IMR-90 (cell line): ENCODE measurements around the gene CEL. TPM values are rescaled to one million over a fixed set of nuclear protein-coding genes. Genes with fewer than 3 reads are reported as not detected.

ENCODE experiments used
- ATAC-seq: fragments of 200-7000 bp; cut with Tn5 transposase; 2 replicates; pipeline ENCODE4 v1.9.1; 2020; ENCODE audit warnings: low read depth, mild to moderate bottlenecking, moderate library complexity
- BruUV-seq: library from RNA; stranded (reverse); fragments of 400-500 nt; replicated peaks from 2 replicates; lab custom pipeline; 2021; lab: Mats Ljungman, UMichigan
- CTCF ChIA-PET: fragments of 300-600 bp; formaldehyde crosslinking; extraction: SDS; loops from one replicate; lab custom pipeline; 2021; ENCODE audit warnings: antibody characterized with exemption; lab: Yijun Ruan, JAX
- POLR2A ChIA-PET: fragments of 300-600 bp; sonication (Branson Sonifier 250); formaldehyde crosslinking; loops from one replicate; lab custom pipeline; 2022; ENCODE audit warnings: antibody characterized with exemption; ENCODE audit not compliant: unreplicated experiment; lab: Charles Lee
- DNase-seq: peaks from one replicate; pipeline ENCODE4 v3.0.0; 2013
- H2AFZ ChIP-seq: replicated peaks from 2 replicates; pipeline ENCODE3; 2013; ENCODE audit warnings: low read length, mild to moderate bottlenecking; ENCODE audit not compliant: poor library complexity
- H2AK5ac ChIP-seq: 2 replicates; pipeline ENCODE4 v1.6.1; 2013; ENCODE audit warnings: low read depth, low read length, inconsistent platforms
- H2AK9ac ChIP-seq: replicated peaks from 2 replicates; pipeline ENCODE3; 2013; ENCODE audit warnings: mild to moderate bottlenecking, low read depth, low read length, moderate library complexity; ENCODE audit not compliant: poor library complexity
- H2BK120ac ChIP-seq: 2 replicates; pipeline ENCODE4 v1.6.1; 2013; ENCODE audit warnings: low read depth, low read length, inconsistent platforms
- H2BK15ac ChIP-seq: 3 replicates; pipeline ENCODE4 v1.6.1; 2013; ENCODE audit warnings: low read depth, low read length, inconsistent platforms
- H2BK20ac ChIP-seq: 2 replicates; pipeline ENCODE4 v1.6.1; 2013; ENCODE audit warnings: low read depth, mild to moderate bottlenecking, inconsistent platforms, low read length, moderate library complexity
- H2BK5ac ChIP-seq: 2 replicates; pipeline ENCODE4 v1.6.1; 2013; ENCODE audit warnings: mild to moderate bottlenecking, low read depth, low read length, inconsistent platforms; ENCODE audit not compliant: poor library complexity, severe bottlenecking
- H3K14ac ChIP-seq: replicated peaks from 2 replicates; pipeline ENCODE4 v1.6.1; 2013; ENCODE audit warnings: low read depth, low read length, inconsistent platforms
- H3K18ac ChIP-seq: 2 replicates; pipeline ENCODE4 v1.6.1; 2013; ENCODE audit warnings: low read depth, low read length, control low read depth
- H3K23ac ChIP-seq: 2 replicates; pipeline ENCODE4 v1.6.1; 2013; ENCODE audit warnings: low read depth, low read length, inconsistent platforms
- H3K27ac ChIP-seq: 2 replicates; pipeline ENCODE4 v1.5.1; 2013; ENCODE audit warnings: mild to moderate bottlenecking, control low read depth, low read length; ENCODE audit not compliant: insufficient read depth
- H3K27me3 ChIP-seq: 2 replicates; pipeline ENCODE4 v1.6.1; 2013; ENCODE audit warnings: low read length; ENCODE audit not compliant: control insufficient read depth, insufficient read depth
- H3K36me3 ChIP-seq: 2 replicates; pipeline ENCODE4 v1.6.1; 2013; ENCODE audit warnings: low read length, mixed read lengths; ENCODE audit not compliant: control insufficient read depth, insufficient read depth
- H3K4ac ChIP-seq: 2 replicates; pipeline ENCODE4 v1.6.1; 2013; ENCODE audit warnings: low read depth, low read length, inconsistent platforms
- H3K4me1 ChIP-seq: 2 replicates; pipeline ENCODE4 v1.6.1; 2013; ENCODE audit warnings: low read length, mixed read lengths; ENCODE audit not compliant: control insufficient read depth, insufficient read depth
- H3K4me2 ChIP-seq: 2 replicates; pipeline ENCODE4 v1.6.1; 2013; ENCODE audit warnings: low read depth, mild to moderate bottlenecking, control low read depth, low read length, moderate library complexity
- H3K4me3 ChIP-seq: 2 replicates; pipeline ENCODE4 v1.5.1; 2013; ENCODE audit warnings: low read depth, mild to moderate bottlenecking, control low read depth, low read length, moderate library complexity; ENCODE audit not compliant: insufficient read depth
- H3K56ac ChIP-seq: 2 replicates; pipeline ENCODE4 v1.6.1; 2013; ENCODE audit warnings: low read length, inconsistent platforms; ENCODE audit not compliant: insufficient read depth; ENCODE audit errors: extremely low read depth
- H3K79me1 ChIP-seq, 2 experiments: 2 replicates each; pipeline ENCODE4 v1.6.1; 2013; ENCODE audit warnings: low read length in 2 of 2, inconsistent platforms in 1 of 2, low read depth in 1 of 2
- H3K9ac ChIP-seq: 2 replicates; pipeline ENCODE4 v1.6.1; 2013; ENCODE audit warnings: low read depth, low read length, control low read depth
- H3K9me1 ChIP-seq: 2 replicates; pipeline ENCODE4 v1.6.1; 2013; ENCODE audit warnings: low read length, inconsistent platforms; ENCODE audit not compliant: insufficient read depth
- H3K9me3 ChIP-seq: 2 replicates; pipeline ENCODE4 v1.6.1; 2013; ENCODE audit warnings: low read length; ENCODE audit not compliant: control insufficient read depth, insufficient read depth
- H4K20me1 ChIP-seq: 2 replicates; pipeline ENCODE4 v1.6.1; 2013; ENCODE audit warnings: low read length, inconsistent platforms; ENCODE audit not compliant: insufficient read depth
- H4K5ac ChIP-seq: 2 replicates; pipeline ENCODE4 v1.6.1; 2013; ENCODE audit warnings: mild to moderate bottlenecking, low read depth, low read length, control low read depth
- H4K8ac ChIP-seq, 2 experiments: 2 replicates each; pipeline ENCODE4 v1.6.1; 2013; ENCODE audit warnings: low read depth in 2 of 2, low read length in 2 of 2, control low read depth in 1 of 2, inconsistent platforms in 1 of 2
- H4K91ac ChIP-seq: 2 replicates; pipeline ENCODE4 v1.6.1; 2013; ENCODE audit warnings: low read depth, low read length, inconsistent platforms; ENCODE audit not compliant: insufficient read depth
- BHLHE40 ChIP-seq: fragments of 150-350 bp; IDR thresholded peaks from 2 replicates; pipeline ENCODE4 v1.6.1; 2016; ENCODE audit warnings: mild to moderate bottlenecking, low read depth, low read length
- CEBPB ChIP-seq: IDR thresholded peaks from 2 replicates; pipeline ENCODE4 v1.6.1; 2012; ENCODE audit warnings: low read depth, low read length, improper control_type of control experiment
- CHD1 ChIP-seq: IDR thresholded peaks from 2 replicates; pipeline ENCODE4 v1.6.1; 2012; ENCODE audit warnings: low read depth, low read length, improper control_type of control experiment
- CTCF ChIP-seq: conservative IDR thresholded peaks from 2 replicates; pipeline ENCODE4 v1.5.1; 2012; ENCODE audit warnings: mild to moderate bottlenecking, low read depth, low read length, improper control_type of control experiment
- FOS ChIP-seq: fragments of 150-350 bp; IDR thresholded peaks from 2 replicates; pipeline ENCODE4 v1.6.1; 2016; ENCODE audit warnings: low read depth, low read length
- MAFK ChIP-seq: IDR thresholded peaks from 2 replicates; pipeline ENCODE4 v1.6.1; 2012; ENCODE audit warnings: low read depth, low read length, improper control_type of control experiment
- MAZ ChIP-seq: IDR thresholded peaks from 2 replicates; pipeline ENCODE4 v1.6.1; 2012; ENCODE audit warnings: low read depth, mild to moderate bottlenecking, low read length, improper control_type of control experiment, moderate library complexity, borderline replicate concordance
- MXI1 ChIP-seq: IDR thresholded peaks from 2 replicates; pipeline ENCODE4 v1.6.1; 2012; ENCODE audit warnings: low read depth, mild to moderate bottlenecking, low read length, moderate library complexity, borderline replicate concordance
- NFE2L2 ChIP-seq: fragments of 150-350 bp; IDR thresholded peaks from 2 replicates; pipeline ENCODE4 v1.6.1; 2016; ENCODE audit warnings: low read depth, mild to moderate bottlenecking, low read length
- POLR2A ChIP-seq: IDR thresholded peaks from 2 replicates; pipeline ENCODE4 v1.6.1; 2012; ENCODE audit warnings: mild to moderate bottlenecking, low read depth, low read length
- RAD21 ChIP-seq: IDR thresholded peaks from 2 replicates; pipeline ENCODE4 v1.6.1; 2012; ENCODE audit warnings: low read length, improper control_type of control experiment
- RCOR1 ChIP-seq: IDR thresholded peaks from 2 replicates; pipeline ENCODE4 v1.6.1; 2012; ENCODE audit warnings: mild to moderate bottlenecking, low read length, improper control_type of control experiment; ENCODE audit not compliant: insufficient replicate concordance
- RFX5 ChIP-seq: IDR thresholded peaks from 2 replicates; pipeline ENCODE4 v1.8.0; 2012; ENCODE audit warnings: low read depth, mild to moderate bottlenecking, low read length, moderate library complexity
- SMC3 ChIP-seq: fragments of 150-350 bp; IDR thresholded peaks from 2 replicates; pipeline ENCODE4 v1.6.1; 2016; ENCODE audit warnings: low read depth, mild to moderate bottlenecking, antibody characterized with exemption, low read length, moderate library complexity
- WGBS, 2 experiments: methylation state at CpG; one replicate each; pipeline versions ENCODE4 v1.1.5 to v1.1.7; 2013; ENCODE audit warnings: missing lambda C conversion rate in 2 of 2; ENCODE audit not compliant: insufficient read length in 1 of 2; ENCODE audit errors: extremely low coverage in 2 of 2; 5-methylcytosine and 5-hydroxymethylcytosine counted together
- dilution Hi-C: fragments of 300-500 bp; cut with HindIII; formaldehyde crosslinking; loops from one replicate; pipeline ENCODE4 v1.14.3; 2018; ENCODE audit warnings: low sequenced_read_pairs; ENCODE audit not compliant: unreplicated experiment
- in situ Hi-C: fragments of 300-500 bp; cut with MboI; formaldehyde crosslinking; loops from 3 replicates; pipeline ENCODE4 v1.14.3; 2019; ENCODE audit warnings: low sequenced_read_pairs, inconsistent platforms, mixed read lengths
- intact Hi-C: fragments of 100-400 bp; cut with micrococcal nuclease; formaldehyde crosslinking; loops from 2 replicates; pipeline ENCODE4 v1.10.0; 2022
- polyA plus RNA-seq, 3 experiments: library from polyadenylated mRNA; depleted of rRNA; stranded (reverse); fragments of >200 nt; gene quantifications; 2 replicates each; pipeline ENCODE4 v1.2.3, GENCODE V29; 2012; ENCODE audit warnings: low replicate concordance in 1 of 3
- total RNA-seq: library from RNA; depleted of rRNA; stranded (reverse); fragments of >200 nt; gene quantifications from 2 replicates; pipeline ENCODE4 v1.2.3, GENCODE V29; 2012
- TF ChIP-seq, protein P1 (sequence below): fragments of 150-350 bp; IDR thresholded peaks from 2 replicates; pipeline ENCODE4 v1.6.1; 2017; ENCODE audit warnings: mild to moderate bottlenecking, antibody characterized with exemption, low read length, low read depth
- TF ChIP-seq, protein P2 (sequence below): fragments of 150-350 bp; IDR thresholded peaks from 2 replicates; pipeline ENCODE4 v1.6.1; 2016; ENCODE audit warnings: low read depth, mild to moderate bottlenecking, low read length, moderate library complexity, borderline replicate concordance

The CEL gene
- total and polyA plus RNA-seq, 2 of the 4 experiments (the other 2 are of a cell fraction): under 0.01 to 0.75 TPM

DNA sequence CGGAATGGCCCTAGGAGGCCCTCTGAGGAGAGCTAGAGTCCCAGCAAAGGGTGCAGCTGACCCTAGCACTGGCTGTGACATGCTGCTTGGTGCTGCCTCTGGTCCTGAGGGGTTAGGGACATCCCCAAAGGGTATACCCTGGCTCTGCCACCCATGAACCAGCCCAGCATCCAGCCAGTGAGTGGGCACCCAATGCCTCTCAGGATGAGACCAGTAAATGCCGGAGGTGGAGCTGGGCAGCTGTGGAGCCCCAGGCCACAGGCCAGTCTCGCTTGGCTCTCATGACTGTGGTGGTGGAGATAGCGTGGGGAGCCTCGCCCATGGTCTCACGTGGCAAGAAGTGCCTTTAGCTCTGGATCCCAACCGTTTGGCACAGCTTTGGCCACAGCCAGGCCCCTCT lies 3.7 kb upstream of the CEL start:
- intact Hi-C loops (no loop called here), dilution Hi-C loops (no loop called here), in situ Hi-C loops (no loop called here)
- H3K4me1 ChIP-seq: peaks cover 3% of the 10 kb centered on the region; the same call in 1 of the 2 replicates
- no peak overlapping the region for H2AFZ ChIP-seq
- H3K9me3 ChIP-seq: no peaks in the 10 kb centered on the region
- H2BK20ac ChIP-seq: no peak overlapping the region
- CTCF ChIA-PET: no interaction called here
- H3K14ac ChIP-seq: no peak overlapping the region
- TF ChIP-seq SMC3 (no peak), MAFK (no peak), CHD1 (no peak), CTCF (no peak), RCOR1 (no peak), MAZ (no peak), FOS (no peak), BHLHE40 (no peak), RAD21 (no peak), CEBPB (no peak), POLR2A (no peak), NFE2L2 (no peak), RFX5 (no peak), MXI1 (no peak)
- TF ChIP-seq, protein P1, sequence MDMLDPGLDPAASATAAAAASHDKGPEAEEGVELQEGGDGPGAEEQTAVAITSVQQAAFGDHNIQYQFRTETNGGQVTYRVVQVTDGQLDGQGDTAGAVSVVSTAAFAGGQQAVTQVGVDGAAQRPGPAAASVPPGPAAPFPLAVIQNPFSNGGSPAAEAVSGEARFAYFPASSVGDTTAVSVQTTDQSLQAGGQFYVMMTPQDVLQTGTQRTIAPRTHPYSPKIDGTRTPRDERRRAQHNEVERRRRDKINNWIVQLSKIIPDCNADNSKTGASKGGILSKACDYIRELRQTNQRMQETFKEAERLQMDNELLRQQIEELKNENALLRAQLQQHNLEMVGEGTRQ: no peak
- TF ChIP-seq, protein P2, sequence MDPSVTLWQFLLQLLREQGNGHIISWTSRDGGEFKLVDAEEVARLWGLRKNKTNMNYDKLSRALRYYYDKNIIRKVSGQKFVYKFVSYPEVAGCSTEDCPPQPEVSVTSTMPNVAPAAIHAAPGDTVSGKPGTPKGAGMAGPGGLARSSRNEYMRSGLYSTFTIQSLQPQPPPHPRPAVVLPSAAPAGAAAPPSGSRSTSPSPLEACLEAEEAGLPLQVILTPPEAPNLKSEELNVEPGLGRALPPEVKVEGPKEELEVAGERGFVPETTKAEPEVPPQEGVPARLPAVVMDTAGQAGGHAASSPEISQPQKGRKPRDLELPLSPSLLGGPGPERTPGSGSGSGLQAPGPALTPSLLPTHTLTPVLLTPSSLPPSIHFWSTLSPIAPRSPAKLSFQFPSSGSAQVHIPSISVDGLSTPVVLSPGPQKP: no peak
- H2BK15ac ChIP-seq: no peak overlapping the region
- H4K20me1 ChIP-seq: no peaks in the 10 kb centered on the region
- H3K4me2 ChIP-seq: no peak overlapping the region
- H4K8ac ChIP-seq: no peak overlapping the region
- H3K27ac ChIP-seq: no peak overlapping the region
- no peak overlapping the region for H3K23ac ChIP-seq
- no peak for DNase-seq
- H3K9me1 ChIP-seq: no peaks in the 10 kb centered on the region
- no peaks in the 10 kb centered on the region for H3K27me3 ChIP-seq
- no CpG with 5 or more reads among the region's 7 CpGs for WGBS, 2 experiments
- no peak overlapping the region for H3K18ac ChIP-seq
- H3K9ac ChIP-seq: no peak overlapping the region
- POLR2A ChIA-PET: no interaction called here
- H3K36me3 ChIP-seq: peaks cover 45% of the 10 kb centered on the region
- H3K79me1 ChIP-seq: no peaks in the 10 kb centered on the region
- no peak overlapping the region for H2BK5ac ChIP-seq
- no peak for ATAC-seq
- BruUV-seq: no TSS peak
- H4K5ac ChIP-seq: no peak overlapping the region
- H2AK5ac ChIP-seq: no peak overlapping the region
- H3K56ac ChIP-seq: no peak overlapping the region
- no peak overlapping the region for H3K4me3 ChIP-seq
- no peak overlapping the region for H2AK9ac ChIP-seq
- H2BK120ac ChIP-seq: no peak overlapping the region
- no peak overlapping the region for H3K4ac ChIP-seq
- H4K91ac ChIP-seq: no peak overlapping the region
